Stimulated activated naive CD8-positive, alpha-beta T cell treated with anti-CD3 and anti-CD28 coated beads, Interleukin-15, Interleukin-2, amounts not matched to agents 100 ng/mL and 50 ng/mL, for 24 hours (primary cell): Measurements from ENCODE around the gene VMP1.
A peak's percentile ranks its signal among the peaks of the same experiment; 100 is the strongest.

Source experiments
- H3K27ac Mint-ChIP-seq: one replicate; pipeline ENCODE4 v1.8.0; 2021; ENCODE audit warnings: mild to moderate bottlenecking, mixed read lengths
- H3K27me3 Mint-ChIP-seq: one replicate; pipeline ENCODE4 v1.8.0; 2021; ENCODE audit warnings: mixed read lengths
- H3K36me3 Mint-ChIP-seq: one replicate; pipeline ENCODE4 v1.8.0; 2021; ENCODE audit warnings: low read depth, mixed read lengths
- H3K4me1 Mint-ChIP-seq: one replicate; pipeline ENCODE4 v1.8.0; 2021; ENCODE audit warnings: low read depth, mixed read lengths
- H3K4me3 Mint-ChIP-seq: one replicate; pipeline ENCODE4 v1.8.0; 2021; ENCODE audit warnings: mild to moderate bottlenecking, mixed read lengths
- H3K9me3 Mint-ChIP-seq: one replicate; pipeline ENCODE4 v1.8.0; 2021; ENCODE audit warnings: mixed read lengths

Gene VMP1

DNA sequence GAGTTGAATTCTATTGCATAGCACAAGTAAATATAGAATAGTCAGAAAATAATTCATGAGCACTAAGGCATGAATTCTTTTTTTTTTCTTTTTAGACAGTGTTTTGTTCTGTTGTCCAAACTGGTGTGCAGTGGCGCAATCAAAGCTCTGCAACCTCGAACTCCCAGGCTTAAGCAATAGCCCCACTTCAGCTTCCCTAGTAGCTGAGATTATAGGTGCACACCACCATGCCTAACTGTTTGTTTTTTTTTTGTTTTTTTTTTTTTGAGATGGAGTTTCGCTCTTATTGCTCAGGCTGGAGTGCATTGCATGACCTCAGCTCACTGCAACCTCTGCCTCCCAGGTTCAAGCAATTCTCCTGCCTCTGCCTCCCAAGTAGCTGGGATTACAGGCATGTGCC lies 168.7 kb downstream of the VMP1 start:
- no peak overlapping the region for H3K27ac Mint-ChIP-seq
- H3K4me3 Mint-ChIP-seq: no peak overlapping the region
- H3K9me3 Mint-ChIP-seq: no peaks in the 10 kb centered on the region
- H3K27me3 Mint-ChIP-seq: no peaks in the 10 kb centered on the region
- H3K36me3 Mint-ChIP-seq: peaks cover 35% of the 10 kb centered on the region
- H3K4me1 Mint-ChIP-seq: no peaks in the 10 kb centered on the region

- Mint-ChIP-seq H3K4me1 (no peaks in the 10 kb centered on the region), H3K9me3 (no peaks in the 10 kb centered on the region), H3K27me3 (no peaks in the 10 kb centered on the region), H3K36me3 (peaks cover 37% of the 10 kb centered on the region), H3K27ac (no peak overlapping the region), H3K4me3 (no peak overlapping the region)
These were observed 170.5 kb downstream of the VMP1 start for GRCh38 chr17:59877965-59878364.

DNA sequence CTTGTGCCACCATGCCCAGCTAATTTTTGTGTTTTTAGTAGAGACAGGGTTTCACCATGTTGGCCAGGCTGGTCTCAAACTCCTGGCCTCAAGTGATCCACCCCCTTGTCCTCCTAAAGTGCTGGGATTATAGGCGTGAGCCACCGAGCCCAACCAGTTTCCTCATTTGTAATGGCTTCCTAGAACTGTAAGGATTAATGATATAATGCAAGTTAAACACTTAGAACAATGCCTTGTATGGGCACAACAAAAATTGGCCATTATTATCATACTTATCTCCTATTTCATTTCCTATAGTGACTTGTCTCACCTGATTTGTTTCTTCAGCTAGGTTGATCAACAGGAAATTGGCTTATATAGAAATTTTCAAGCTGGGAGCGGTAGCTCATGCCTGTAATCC lies 171.2 kb downstream of the VMP1 start:
- Mint-ChIP-seq H3K9me3 (no peaks in the 10 kb centered on the region), H3K4me1 (no peaks in the 10 kb centered on the region), H3K27me3 (no peaks in the 10 kb centered on the region), H3K4me3 (no peak overlapping the region), H3K36me3 (peaks cover 35% of the 10 kb centered on the region), H3K27ac (no peak overlapping the region)

GRCh38 chr17:59884861-59885260 lies 177.4 kb downstream of the VMP1 start:
- H3K4me1 Mint-ChIP-seq: peaks cover 10% of the 10 kb centered on the region
- H3K36me3 Mint-ChIP-seq: peaks cover 50% of the 10 kb centered on the region
- no peaks in the 10 kb centered on the region for H3K9me3 Mint-ChIP-seq
- no peaks in the 10 kb centered on the region for H3K27me3 Mint-ChIP-seq
- no peak overlapping the region for H3K4me3 Mint-ChIP-seq
- no peak overlapping the region for H3K27ac Mint-ChIP-seq

DNA sequence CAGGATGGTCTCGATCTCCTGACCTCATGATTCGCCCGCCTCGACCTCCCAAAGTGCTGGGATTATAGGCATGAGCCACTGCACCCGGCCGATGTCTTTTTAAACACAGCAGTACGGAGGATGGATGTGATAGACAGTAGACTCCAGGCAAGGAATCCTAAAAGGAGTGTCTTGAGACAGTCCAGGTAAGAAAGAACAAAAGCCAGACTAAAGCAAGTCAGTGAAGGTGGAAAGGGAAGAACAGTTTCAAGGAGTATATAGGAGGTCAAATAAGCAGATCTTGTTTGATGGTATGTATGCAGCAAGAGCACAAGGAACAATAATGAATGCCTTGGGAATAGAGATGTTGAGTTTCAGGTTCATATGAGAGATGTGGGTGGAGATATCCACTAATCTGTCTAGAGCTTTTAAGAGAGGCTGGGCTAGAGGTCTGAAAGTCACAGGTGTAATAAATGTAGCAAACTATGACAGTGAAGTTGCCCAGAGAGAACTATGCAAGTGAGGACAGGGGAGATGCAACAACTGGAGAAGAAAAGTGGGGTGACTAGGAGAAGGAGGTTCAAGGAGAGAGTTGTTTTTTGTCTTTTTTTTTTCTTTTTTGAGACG lies 180.8 kb downstream of the VMP1 start:
- H3K4me3 Mint-ChIP-seq: no peak overlapping the region
- peak overlapping the region; percentile 45 for H3K27ac Mint-ChIP-seq
- no peaks in the 10 kb centered on the region for H3K9me3 Mint-ChIP-seq
- peaks cover 38% of the 10 kb centered on the region for H3K4me1 Mint-ChIP-seq
- H3K36me3 Mint-ChIP-seq: peaks cover 33% of the 10 kb centered on the region
- no peaks in the 10 kb centered on the region for H3K27me3 Mint-ChIP-seq

DNA sequence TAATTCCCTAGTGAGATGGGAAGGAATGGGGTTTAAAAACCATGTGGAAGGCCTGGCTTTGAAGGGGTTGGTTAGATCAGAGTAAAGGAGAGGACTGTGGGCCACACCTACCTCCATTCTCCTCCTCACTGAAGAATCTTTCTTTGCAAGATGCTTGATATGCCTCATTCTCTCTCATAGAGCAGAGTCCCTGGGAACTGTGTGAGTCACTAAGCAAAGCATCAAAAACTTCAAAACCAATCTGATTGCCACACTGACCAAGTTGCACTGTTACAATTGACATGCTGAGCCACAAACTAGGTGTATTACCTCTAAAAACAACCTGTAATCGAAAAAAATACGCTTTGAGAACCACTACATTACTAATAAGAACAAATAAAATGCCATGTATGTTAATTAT lies 183.3 kb downstream of the VMP1 start:
- Mint-ChIP-seq H3K4me1 (peaks cover 49% of the 10 kb centered on the region), H3K9me3 (no peaks in the 10 kb centered on the region), H3K4me3 (peak overlapping the region; percentile 10), H3K27me3 (no peaks in the 10 kb centered on the region), H3K36me3 (peaks cover 22% of the 10 kb centered on the region), H3K27ac (peak overlapping the region; percentile 56)
